K562 (cell line): Measurements from ENCODE around the gene PRICKLE4. TPM values are rescaled to one million over a fixed set of nuclear protein-coding genes. Genes with fewer than 3 reads are reported as not detected.

ENCODE experiments used
- ATF7 ChIP-seq: fragments of 450-650 bp; IDR thresholded peaks from 2 replicates; pipeline ENCODE4 v1.7.1; 2014; ENCODE audit warnings: mild to moderate bottlenecking, moderate library complexity
- BDP1 ChIP-seq: IDR thresholded peaks from 3 replicates; pipeline ENCODE4 v1.6.1; 2011; ENCODE audit not compliant: insufficient read length, insufficient read depth
- HNRNPUL1 ChIP-seq: fragments of 200-400 bp; formaldehyde crosslinking; IDR thresholded peaks from 2 replicates; pipeline ENCODE4 v1.6.1; 2017; ENCODE audit warnings: low read length
- LEF1 ChIP-seq: fragments of 450-650 bp; IDR thresholded peaks from 2 replicates; pipeline ENCODE4 v1.6.1; 2016; ENCODE audit warnings: mild to moderate bottlenecking
- RCOR1 ChIP-seq, 2 experiments: IDR thresholded peaks; 2 replicates each; pipeline ENCODE4 v1.6.1; 2012; ENCODE audit warnings: low read depth in 2 of 2, low read length in 2 of 2, borderline replicate concordance in 1 of 2, improper control_type of control experiment in 1 of 2
- SIRT6 ChIP-seq: IDR thresholded peaks from one replicate; pipeline ENCODE4 v1.6.1; 2012; ENCODE audit warnings: low read depth, mild to moderate bottlenecking, control low read depth, inconsistent platforms, low read length, moderate library complexity
- SMAD1 ChIP-seq: fragments of 150-350 bp; IDR thresholded peaks from 2 replicates; pipeline ENCODE4 v1.6.1; 2014; ENCODE audit warnings: low read length, low read depth; ENCODE audit not compliant: partially characterized antibody
- SRSF7 ChIP-seq: fragments of 200-400 bp; formaldehyde crosslinking; optimal IDR thresholded peaks from 2 replicates; pipeline ENCODE3; 2017; ENCODE audit warnings: mild to moderate bottlenecking, low read depth, low read length
- TARDBP ChIP-seq: fragments of 450-650 bp; IDR thresholded peaks from 2 replicates; pipeline ENCODE4 v1.6.1; 2016
- ZNF282 ChIP-seq: sonication (generic); formaldehyde crosslinking; IDR thresholded peaks from 2 replicates; pipeline ENCODE4 v1.8.1; 2023; ENCODE audit warnings: missing genetic modification reagents
- polyA plus RNA-seq, 8 experiments: library from polyadenylated mRNA; depleted of rRNA in 4 of 8; stranded (reverse) in 5 of 8; unstranded in 3 of 8; fragments of >200 nt; fragmentation: Nextera tagmentation in 2 of 8; fragmentation: Illumina TruSeq in 1 of 8; extraction: Ambion mirVana in 2 of 8; extraction: Trizol in 1 of 8; gene quantifications; 2 replicates each; pipeline versions ENCODE4 v1.2.1 to v1.2.3, GENCODE V29; 2011 to 2014; ENCODE audit warnings: inconsistent platforms in 1 of 8, missing spikeins in 1 of 8
- total RNA-seq, 7 experiments: library from RNA; depleted of rRNA in 6 of 7; stranded (reverse); fragments of >200 nt in 6 of 7; fragmentation: Illumina TruSeq in 2 of 7; extraction: Trizol in 2 of 7; gene quantifications; 2 replicates each; pipeline versions ENCODE4 v1.2.1 to v1.2.3, GENCODE V29; 2011 to 2021; ENCODE audit warnings: low replicate concordance in 1 of 7
- TF ChIP-seq, protein P1 (sequence below): fragments of 250-450 bp; sonication (Bioruptor Pico); IDR thresholded peaks from 2 replicates; pipeline ENCODE4 v1.4.0; 2020
- TF ChIP-seq, protein P2 (sequence below): fragments of 250-450 bp; sonication (Bioruptor Pico); IDR thresholded peaks from 2 replicates; pipeline ENCODE4 v1.4.0; 2020; ENCODE audit warnings: mild to moderate bottlenecking, moderate library complexity
- TF ChIP-seq, protein P3 (sequence below): sonication (generic); formaldehyde crosslinking; IDR thresholded peaks from 2 replicates; pipeline ENCODE4 v1.8.1; 2023; ENCODE audit warnings: missing genetic modification reagents, mild to moderate bottlenecking, borderline replicate concordance

PRICKLE4 gene
- total and polyA plus RNA-seq, 9 of the 15 experiments (the other 6 are each of a cell fraction or from before 2014, with no cell fraction given) = 0.20 to 0.32 (median 0.27) TPM; not detected in 6

DNA sequence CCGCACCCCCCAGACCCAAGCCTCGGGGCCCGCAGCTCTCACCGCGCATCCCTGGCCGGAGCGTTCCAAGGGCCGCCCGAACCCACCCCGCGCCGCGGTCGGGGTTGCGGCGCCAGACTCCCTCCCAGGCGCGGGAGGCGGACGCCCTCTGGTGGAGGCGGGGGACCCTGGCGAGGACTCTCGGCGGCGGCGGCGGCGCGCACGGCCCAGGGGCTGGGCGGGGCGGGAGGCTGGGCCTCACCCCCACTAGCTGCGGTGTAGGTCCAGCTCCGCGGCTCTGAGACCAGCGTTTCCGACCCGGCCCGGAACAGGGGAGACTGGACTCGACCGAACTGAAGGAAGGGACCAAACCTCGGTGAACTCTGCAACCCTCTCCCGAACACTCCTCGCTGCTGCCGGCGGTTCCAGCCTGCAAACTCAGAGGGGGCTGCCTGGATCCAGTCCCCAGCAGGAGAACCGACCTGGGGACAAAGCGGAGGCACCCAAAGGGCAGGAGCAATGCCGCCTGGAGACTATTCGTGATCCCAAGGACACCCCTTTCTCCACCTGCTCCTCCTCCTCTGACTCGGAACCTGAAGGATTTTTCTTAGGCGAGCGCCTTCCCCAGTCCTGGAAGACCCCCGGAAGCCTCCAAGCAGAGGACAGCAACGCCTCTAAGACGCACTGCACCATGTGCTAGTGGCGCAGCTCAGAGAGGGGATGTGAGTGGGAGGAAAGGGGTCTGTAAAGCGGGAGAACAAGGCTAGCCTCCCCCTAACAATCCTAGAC is 6.1 kb downstream of the PRICKLE4 start (continued):
- TF ChIP-seq RCOR1 (IDR thresholded peaks at IDR 0.05; ENCODE audit: borderline replicate concordance in 1 of 2, low read depth in 2 of 2, low read length in 2 of 2) = peak in 1 of 2 experiments; percentile 64; a peak in 1 of 4 replicates
- no peak for TF ChIP-seq SMAD1
- no peak for TF ChIP-seq BDP1
- TF ChIP-seq TARDBP = no peak
- TF ChIP-seq SIRT6 = no peak
- 0 out of 2 replicates have a peak, but pooled peaks have one; percentile 70 for TF ChIP-seq ZNF282 (CRISPR knock-in tag)
- TF ChIP-seq HNRNPUL1 = no peak
- no peak for TF ChIP-seq ATF7
- no peak for TF ChIP-seq SRSF7
- TF ChIP-seq, protein P1, sequence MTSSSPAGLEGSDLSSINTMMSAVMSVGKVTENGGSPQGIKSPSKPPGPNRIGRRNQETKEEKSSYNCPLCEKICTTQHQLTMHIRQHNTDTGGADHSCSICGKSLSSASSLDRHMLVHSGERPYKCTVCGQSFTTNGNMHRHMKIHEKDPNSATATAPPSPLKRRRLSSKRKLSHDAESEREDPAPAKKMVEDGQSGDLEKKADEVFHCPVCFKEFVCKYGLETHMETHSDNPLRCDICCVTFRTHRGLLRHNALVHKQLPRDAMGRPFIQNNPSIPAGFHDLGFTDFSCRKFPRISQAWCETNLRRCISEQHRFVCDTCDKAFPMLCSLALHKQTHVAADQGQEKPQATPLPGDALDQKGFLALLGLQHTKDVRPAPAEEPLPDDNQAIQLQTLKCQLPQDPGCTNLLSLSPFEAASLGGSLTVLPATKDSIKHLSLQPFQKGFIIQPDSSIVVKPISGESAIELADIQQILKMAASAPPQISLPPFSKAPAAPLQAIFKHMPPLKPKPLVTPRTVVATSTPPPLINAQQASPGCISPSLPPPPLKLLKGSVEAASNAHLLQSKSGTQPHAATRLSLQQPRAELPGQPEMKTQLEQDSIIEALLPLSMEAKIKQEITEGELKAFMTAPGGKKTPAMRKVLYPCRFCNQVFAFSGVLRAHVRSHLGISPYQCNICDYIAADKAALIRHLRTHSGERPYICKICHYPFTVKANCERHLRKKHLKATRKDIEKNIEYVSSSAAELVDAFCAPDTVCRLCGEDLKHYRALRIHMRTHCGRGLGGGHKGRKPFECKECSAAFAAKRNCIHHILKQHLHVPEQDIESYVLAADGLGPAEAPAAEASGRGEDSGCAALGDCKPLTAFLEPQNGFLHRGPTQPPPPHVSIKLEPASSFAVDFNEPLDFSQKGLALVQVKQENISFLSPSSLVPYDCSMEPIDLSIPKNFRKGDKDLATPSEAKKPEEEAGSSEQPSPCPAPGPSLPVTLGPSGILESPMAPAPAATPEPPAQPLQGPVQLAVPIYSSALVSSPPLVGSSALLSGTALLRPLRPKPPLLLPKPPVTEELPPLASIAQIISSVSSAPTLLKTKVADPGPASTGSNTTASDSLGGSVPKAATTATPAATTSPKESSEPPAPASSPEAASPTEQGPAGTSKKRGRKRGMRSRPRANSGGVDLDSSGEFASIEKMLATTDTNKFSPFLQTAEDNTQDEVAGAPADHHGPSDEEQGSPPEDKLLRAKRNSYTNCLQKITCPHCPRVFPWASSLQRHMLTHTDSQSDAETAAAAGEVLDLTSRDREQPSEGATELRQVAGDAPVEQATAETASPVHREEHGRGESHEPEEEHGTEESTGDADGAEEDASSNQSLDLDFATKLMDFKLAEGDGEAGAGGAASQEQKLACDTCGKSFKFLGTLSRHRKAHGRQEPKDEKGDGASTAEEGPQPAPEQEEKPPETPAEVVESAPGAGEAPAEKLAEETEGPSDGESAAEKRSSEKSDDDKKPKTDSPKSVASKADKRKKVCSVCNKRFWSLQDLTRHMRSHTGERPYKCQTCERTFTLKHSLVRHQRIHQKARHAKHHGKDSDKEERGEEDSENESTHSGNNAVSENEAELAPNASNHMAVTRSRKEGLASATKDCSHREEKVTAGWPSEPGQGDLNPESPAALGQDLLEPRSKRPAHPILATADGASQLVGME (CRISPR knock-in tag) = no peak; the same call in 1 of the 2 replicates
- TF ChIP-seq, protein P2, sequence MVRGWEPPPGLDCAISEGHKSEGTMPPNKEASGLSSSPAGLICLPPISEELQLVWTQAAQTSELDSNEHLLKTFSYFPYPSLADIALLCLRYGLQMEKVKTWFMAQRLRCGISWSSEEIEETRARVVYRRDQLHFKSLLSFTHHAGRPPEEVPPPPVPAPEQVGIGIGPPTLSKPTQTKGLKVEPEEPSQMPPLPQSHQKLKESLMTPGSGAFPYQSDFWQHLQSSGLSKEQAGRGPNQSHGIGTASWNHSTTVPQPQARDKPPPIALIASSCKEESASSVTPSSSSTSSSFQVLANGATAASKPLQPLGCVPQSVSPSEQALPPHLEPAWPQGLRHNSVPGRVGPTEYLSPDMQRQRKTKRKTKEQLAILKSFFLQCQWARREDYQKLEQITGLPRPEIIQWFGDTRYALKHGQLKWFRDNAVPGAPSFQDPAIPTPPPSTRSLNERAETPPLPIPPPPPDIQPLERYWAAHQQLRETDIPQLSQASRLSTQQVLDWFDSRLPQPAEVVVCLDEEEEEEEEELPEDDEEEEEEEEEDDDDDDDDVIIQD (CRISPR knock-in tag) = no peak
- no peak for TF ChIP-seq LEF1
- TF ChIP-seq, protein P3, sequence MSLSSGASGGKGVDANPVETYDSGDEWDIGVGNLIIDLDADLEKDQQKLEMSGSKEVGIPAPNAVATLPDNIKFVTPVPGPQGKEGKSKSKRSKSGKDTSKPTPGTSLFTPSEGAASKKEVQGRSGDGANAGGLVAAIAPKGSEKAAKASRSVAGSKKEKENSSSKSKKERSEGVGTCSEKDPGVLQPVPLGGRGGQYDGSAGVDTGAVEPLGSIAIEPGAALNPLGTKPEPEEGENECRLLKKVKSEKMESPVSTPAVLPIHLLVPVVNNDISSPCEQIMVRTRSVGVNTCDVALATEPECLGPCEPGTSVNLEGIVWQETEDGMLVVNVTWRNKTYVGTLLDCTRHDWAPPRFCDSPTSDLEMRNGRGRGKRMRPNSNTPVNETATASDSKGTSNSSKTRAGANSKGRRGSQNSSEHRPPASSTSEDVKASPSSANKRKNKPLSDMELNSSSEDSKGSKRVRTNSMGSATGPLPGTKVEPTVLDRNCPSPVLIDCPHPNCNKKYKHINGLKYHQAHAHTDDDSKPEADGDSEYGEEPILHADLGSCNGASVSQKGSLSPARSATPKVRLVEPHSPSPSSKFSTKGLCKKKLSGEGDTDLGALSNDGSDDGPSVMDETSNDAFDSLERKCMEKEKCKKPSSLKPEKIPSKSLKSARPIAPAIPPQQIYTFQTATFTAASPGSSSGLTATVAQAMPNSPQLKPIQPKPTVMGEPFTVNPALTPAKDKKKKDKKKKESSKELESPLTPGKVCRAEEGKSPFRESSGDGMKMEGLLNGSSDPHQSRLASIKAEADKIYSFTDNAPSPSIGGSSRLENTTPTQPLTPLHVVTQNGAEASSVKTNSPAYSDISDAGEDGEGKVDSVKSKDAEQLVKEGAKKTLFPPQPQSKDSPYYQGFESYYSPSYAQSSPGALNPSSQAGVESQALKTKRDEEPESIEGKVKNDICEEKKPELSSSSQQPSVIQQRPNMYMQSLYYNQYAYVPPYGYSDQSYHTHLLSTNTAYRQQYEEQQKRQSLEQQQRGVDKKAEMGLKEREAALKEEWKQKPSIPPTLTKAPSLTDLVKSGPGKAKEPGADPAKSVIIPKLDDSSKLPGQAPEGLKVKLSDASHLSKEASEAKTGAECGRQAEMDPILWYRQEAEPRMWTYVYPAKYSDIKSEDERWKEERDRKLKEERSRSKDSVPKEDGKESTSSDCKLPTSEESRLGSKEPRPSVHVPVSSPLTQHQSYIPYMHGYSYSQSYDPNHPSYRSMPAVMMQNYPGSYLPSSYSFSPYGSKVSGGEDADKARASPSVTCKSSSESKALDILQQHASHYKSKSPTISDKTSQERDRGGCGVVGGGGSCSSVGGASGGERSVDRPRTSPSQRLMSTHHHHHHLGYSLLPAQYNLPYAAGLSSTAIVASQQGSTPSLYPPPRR (CRISPR knock-in tag) = 0 out of 2 replicates have a peak, but pooled peaks have one; percentile 83
